ENCODE data around the gene RBM20.

DNA sequence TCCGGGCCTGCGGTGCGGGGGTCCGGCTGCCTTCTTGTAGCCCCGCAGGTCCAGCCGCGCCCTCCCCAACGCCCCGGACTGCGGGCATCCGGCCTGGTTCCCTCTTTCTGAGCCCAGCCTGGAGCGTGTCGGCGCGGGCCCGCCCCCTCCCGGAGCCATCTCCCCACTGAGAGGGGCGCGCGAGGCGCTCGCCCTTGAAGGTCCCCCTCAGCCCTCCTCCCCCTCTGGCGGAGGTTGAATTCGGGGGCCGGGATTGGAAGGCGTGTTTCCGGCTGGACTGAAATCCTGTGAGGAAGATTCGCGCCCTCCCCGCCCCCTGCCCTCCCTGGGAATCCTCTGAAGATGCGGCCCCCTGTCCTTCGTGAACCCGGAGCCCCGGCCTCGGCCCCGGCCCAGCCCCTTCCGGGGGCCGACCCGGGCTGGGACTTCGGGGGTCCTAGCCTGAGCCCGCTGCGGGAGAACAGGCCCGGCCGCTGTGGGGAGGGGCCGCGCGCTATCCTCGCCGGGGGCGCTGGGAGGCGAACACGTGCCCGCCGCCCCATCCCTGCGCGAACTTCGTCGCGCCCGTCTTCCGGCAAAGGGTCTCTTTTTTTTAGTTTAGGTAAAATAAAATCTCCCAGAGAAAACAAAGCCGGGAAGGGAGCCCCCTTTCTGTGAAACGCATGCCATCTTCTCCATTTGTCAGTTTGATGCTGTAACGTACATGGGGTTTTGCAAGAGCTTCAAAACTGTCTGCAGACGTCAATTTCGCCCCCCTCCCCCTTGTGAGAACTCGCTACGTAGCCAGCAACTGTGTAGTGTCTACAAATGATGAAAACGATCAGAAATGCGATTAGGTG lies 228.2 kb downstream of the RBM20 start:
- TF ChIP-seq CTCF (optimal IDR thresholded peaks at IDR 0.05 in 1 of 3, IDR thresholded peaks at IDR 0.05 in 1 of 3, conservative IDR thresholded peaks at IDR 0.05 in 1 of 3; ENCODE audit: extremely low read depth in 1 of 3, insufficient read depth in 2 of 3, low read length in 3 of 3), result peak in 1 of 3 experiments; percentile 4
- TF ChIP-seq EZH2 (IDR thresholded peaks at IDR 0.05; ENCODE audit: low read length), result no peak

All from keratinocyte (primary cell).